GM12864 (cell line): ENCODE data around the gene CLDN16.

ENCODE experiments used
- DNase-seq: peaks from one replicate; pipeline ENCODE4 v3.0.0-alpha.2; 2011; ENCODE audit warnings: low read depth
- H3K4me3 ChIP-seq: 2 replicates; pipeline ENCODE4 v1.5.1; 2011; ENCODE audit warnings: mild to moderate bottlenecking, low read depth, low read length, control low read depth
- TF ChIP-seq, protein P1 (sequence below): IDR thresholded peaks from 2 replicates; pipeline ENCODE4 v1.5.1; 2011; ENCODE audit warnings: low read depth, mild to moderate bottlenecking, moderate library complexity, low read length, control low read depth, inconsistent platforms; ENCODE audit errors: missing control alignments

The CLDN16 gene

DNA sequence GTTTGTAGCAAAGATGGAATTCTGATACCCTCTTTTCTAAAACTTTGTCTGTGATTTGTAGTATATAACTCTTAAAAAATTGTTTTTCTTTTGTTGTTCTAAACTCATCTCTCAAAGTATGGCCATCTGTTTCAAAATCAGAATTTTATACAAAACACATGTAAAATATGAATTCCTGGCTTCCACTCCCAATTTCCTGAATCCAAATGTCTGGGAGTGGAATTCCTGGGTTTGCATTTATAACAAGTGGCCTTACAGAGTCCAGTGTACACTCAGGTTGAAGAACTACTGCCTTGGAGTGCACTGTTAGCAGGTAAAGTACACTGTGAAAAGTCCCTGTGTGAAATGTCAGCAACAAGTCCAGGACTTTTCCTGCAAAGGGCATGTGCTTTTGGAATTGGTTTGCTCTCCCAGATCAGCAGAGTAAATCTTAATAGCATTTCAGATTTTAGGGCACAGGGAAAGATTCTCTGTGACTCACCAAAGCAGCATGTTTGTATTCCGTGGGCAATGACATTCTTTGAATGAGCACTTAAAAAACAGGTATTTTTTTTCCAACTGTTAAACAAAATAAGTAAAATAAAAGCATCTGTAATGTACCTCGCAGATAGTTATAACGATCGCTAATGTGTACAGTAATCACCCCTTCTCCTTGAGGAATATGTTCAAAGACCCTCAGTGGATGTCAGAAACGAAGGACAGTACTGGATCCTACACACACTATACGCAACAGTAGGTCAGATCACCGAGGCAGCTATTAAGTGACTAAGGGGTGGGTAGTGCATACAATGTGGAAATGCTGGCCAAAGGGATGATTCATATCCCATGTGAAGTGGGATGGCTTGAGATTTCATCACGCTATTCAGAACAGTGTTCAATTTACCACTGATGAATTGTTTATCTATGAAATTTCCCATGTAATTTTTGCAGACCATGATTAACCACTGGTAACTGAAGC lies 2.0 kb upstream of the CLDN16 start:
- TF ChIP-seq, protein P1, sequence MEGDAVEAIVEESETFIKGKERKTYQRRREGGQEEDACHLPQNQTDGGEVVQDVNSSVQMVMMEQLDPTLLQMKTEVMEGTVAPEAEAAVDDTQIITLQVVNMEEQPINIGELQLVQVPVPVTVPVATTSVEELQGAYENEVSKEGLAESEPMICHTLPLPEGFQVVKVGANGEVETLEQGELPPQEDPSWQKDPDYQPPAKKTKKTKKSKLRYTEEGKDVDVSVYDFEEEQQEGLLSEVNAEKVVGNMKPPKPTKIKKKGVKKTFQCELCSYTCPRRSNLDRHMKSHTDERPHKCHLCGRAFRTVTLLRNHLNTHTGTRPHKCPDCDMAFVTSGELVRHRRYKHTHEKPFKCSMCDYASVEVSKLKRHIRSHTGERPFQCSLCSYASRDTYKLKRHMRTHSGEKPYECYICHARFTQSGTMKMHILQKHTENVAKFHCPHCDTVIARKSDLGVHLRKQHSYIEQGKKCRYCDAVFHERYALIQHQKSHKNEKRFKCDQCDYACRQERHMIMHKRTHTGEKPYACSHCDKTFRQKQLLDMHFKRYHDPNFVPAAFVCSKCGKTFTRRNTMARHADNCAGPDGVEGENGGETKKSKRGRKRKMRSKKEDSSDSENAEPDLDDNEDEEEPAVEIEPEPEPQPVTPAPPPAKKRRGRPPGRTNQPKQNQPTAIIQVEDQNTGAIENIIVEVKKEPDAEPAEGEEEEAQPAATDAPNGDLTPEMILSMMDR, result no peak
- DNase-seq, result no peak

DNA sequence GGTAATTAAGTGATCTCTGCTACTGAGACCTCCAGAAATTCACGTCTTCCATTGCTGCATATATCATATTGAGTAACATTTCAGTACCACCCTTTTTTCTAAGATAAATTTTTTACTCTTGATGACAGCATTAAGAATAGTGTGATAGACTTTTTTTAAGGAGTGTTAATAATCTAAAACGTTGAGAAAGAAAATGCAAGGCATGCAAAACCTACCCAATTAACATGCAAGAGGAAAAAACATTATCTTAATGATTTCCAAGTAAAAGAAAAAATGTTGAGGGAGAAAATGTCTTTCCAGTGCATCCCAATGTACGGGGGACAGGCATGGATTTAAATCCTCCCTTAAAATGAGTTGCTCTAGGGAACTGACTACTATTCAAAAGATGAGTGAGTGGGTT lies 740 bp downstream of the CLDN16 start:
- TF ChIP-seq, protein P1, result no peak
- no peak overlapping the region for H3K4me3 ChIP-seq
- no peak for DNase-seq

More for the DNA sequence above, 2.0 kb upstream of the CLDN16 start:
- no peak overlapping the region for H3K4me3 ChIP-seq

DNA sequence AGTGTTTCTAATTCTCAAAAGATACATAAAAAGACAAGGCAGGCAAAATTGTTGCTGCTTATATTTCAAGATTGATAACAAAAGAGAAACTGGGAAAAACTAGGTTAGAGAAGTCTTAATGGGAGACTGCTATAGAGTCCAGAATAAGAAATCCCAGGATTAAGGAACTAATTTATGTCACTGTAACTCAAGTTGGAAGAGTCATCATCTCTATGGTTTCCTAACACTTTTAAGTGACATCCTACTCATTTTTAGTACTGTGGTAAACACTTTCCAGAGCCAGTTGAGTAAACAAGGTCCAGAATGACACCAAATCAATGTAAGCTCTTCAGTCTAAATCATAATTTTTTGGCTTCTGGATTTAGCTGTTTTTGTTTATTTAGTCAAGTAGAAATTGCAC lies 8.0 kb downstream of the CLDN16 start:
- H3K4me3 ChIP-seq, result no peak overlapping the region
- TF ChIP-seq, protein P1, result no peak
- no peak for DNase-seq

DNA sequence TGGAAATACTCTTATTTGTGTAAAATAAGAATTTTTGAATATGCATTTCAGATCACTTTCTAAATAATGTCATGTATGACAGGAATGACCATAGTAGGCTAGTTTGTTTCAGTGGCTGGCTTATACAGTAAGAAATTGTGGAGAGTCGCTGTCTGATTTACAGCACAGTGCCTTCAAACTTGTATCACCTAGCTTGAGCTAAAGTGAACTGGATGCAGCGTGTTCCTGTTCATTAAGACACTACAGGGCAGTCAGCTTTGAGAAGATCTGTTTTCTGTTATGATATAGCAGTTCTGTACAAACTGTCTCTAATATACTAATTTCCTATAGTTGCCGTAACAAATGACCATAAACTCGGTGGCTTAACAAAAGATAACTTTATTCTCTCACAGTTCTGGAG lies 9.9 kb downstream of the CLDN16 start:
- no peak overlapping the region for H3K4me3 ChIP-seq
- DNase-seq, result no peak
- TF ChIP-seq, protein P1, result no peak

DNA sequence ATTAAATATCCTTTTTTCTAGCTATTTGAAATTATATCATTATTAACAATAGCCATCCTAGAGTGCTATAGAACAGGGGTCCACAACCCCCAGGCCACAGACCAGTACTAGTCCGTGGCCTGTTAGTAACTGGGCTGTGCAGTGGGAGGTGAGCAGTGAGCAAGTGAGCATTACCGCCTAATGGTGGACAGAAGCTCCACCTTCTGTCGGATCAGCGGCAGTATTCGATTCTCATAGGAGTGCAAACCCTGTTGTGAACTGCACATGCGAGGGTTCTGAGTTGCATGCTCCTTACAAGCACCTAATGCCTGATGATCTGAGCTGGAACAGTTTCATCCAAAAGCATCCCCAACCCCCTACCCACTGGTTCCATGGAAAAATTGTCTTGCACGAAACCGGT lies 11.7 kb downstream of the CLDN16 start:
- TF ChIP-seq, protein P1, result no peak

DNA sequence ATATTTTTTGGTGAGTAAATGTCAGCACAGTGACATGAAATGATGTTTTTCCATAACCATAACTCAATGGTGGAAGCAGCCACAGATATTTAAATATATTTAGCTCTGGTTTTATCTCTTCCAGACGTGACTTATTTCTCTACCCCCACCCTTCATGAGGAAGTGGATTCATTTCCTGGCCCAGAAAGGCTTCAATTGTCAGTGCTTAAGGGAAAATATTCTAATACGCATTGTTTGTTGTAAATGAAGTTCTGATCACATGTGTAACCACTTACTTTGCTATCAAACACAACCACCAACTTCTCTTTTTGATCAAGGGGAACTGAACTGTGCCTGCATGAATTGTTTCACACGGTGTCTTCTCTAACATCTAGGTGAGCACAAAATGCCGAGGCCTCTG lies 14.0 kb downstream of the CLDN16 start:
- H3K4me3 ChIP-seq, result no peak overlapping the region
- DNase-seq, result no peak
- TF ChIP-seq, protein P1, result no peak

More for the DNA sequence above, 11.7 kb downstream of the CLDN16 start:
- DNase-seq, result no peak
- no peak overlapping the region for H3K4me3 ChIP-seq
